ENCODE results near the gene HIF3A.

The HIF3A gene

DNA sequence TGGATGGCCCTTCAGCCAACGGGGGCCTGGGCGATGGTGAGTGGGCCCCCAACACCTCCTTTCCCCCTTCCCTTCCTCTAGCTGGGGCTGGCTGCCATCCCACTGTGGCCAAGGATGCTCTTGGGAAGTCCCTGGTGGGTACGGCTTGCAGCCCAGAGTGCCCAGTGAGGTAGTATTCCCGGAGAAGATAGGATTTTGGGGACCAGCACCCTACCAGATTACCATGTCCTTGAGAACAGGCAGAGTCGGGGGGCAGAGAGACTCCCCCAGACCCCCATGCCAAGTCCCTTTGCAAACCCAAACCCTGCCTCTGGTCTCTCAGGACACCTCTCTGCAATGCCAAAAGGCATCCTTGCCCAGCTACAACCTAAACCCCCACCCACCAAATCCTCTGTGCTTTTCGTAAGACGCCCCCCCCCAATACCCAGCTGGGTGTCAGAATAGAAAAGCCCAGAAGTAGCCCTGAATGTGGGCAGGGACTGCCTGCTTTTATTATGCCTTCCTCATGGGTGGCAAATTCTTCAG lies 1.7 kb downstream of the HIF3A start:
- peaks cover 6% of the 10 kb centered on the region for H3K4me1 ChIP-seq (ENCODE audit: insufficient read depth, low read length, severe bottlenecking)
- H2AFZ ChIP-seq (ENCODE audit: low read length), result no peak overlapping the region
- H3K9me3 ChIP-seq (ENCODE audit: low read length), result no peaks in the 10 kb centered on the region
- no peak overlapping the region for H3K9ac ChIP-seq (ENCODE audit: low read length)
- no peak overlapping the region for H3K4me3 ChIP-seq (ENCODE audit: low read depth, low read length, poor library complexity, severe bottlenecking)
- no peaks in the 10 kb centered on the region for H3F3A ChIP-seq (ENCODE audit: insufficient read depth, low read length)
- H4K20me1 ChIP-seq (ENCODE audit: insufficient read depth, low read length), result no peaks in the 10 kb centered on the region
- H3K27me3 ChIP-seq (ENCODE audit: insufficient read depth, low read length), result no peaks in the 10 kb centered on the region
- H3K9me2 ChIP-seq (ENCODE audit: low read depth, low read length), result no peaks in the 10 kb centered on the region
- H3K4me2 ChIP-seq (ENCODE audit: low read length), result no peak overlapping the region; the same call in 1 of the 2 replicates
- H3K36me3 ChIP-seq (ENCODE audit: insufficient read depth, low read length), result no peaks in the 10 kb centered on the region
- TF ChIP-seq EZH2 (IDR thresholded peaks at IDR 0.05; ENCODE audit: borderline replicate concordance, low read length), result no peak
- TF ChIP-seq, protein P1, sequence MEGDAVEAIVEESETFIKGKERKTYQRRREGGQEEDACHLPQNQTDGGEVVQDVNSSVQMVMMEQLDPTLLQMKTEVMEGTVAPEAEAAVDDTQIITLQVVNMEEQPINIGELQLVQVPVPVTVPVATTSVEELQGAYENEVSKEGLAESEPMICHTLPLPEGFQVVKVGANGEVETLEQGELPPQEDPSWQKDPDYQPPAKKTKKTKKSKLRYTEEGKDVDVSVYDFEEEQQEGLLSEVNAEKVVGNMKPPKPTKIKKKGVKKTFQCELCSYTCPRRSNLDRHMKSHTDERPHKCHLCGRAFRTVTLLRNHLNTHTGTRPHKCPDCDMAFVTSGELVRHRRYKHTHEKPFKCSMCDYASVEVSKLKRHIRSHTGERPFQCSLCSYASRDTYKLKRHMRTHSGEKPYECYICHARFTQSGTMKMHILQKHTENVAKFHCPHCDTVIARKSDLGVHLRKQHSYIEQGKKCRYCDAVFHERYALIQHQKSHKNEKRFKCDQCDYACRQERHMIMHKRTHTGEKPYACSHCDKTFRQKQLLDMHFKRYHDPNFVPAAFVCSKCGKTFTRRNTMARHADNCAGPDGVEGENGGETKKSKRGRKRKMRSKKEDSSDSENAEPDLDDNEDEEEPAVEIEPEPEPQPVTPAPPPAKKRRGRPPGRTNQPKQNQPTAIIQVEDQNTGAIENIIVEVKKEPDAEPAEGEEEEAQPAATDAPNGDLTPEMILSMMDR (IDR thresholded peaks at IDR 0.05; ENCODE audit: low read length), result no peak
- H3K79me2 ChIP-seq (ENCODE audit: insufficient read depth, low read length), result no peaks in the 10 kb centered on the region
- H3K27ac ChIP-seq (ENCODE audit: low read depth, low read length, poor library complexity, severe bottlenecking), result no peak overlapping the region

- H3K79me2 ChIP-seq (ENCODE audit: insufficient read depth, low read length), result no peaks in the 10 kb centered on the region
- H3K36me3 ChIP-seq (ENCODE audit: insufficient read depth, low read length), result no peaks in the 10 kb centered on the region
- H3K9ac ChIP-seq (ENCODE audit: low read length), result no peak overlapping the region
- no peak overlapping the region for H2AFZ ChIP-seq (ENCODE audit: low read length)
- no peaks in the 10 kb centered on the region for H3F3A ChIP-seq (ENCODE audit: insufficient read depth, low read length)
- no peaks in the 10 kb centered on the region for H4K20me1 ChIP-seq (ENCODE audit: insufficient read depth, low read length)
- no peaks in the 10 kb centered on the region for H3K9me2 ChIP-seq (ENCODE audit: low read depth, low read length)
- TF ChIP-seq, protein P1 (IDR thresholded peaks at IDR 0.05; ENCODE audit: low read length), result no peak
- TF ChIP-seq EZH2 (IDR thresholded peaks at IDR 0.05; ENCODE audit: borderline replicate concordance, low read length), result no peak
- H3K27ac ChIP-seq (ENCODE audit: low read depth, low read length, poor library complexity, severe bottlenecking), result no peak overlapping the region
- H3K4me2 ChIP-seq (ENCODE audit: low read length), result no peak overlapping the region; the same call in 1 of the 2 replicates
- H3K4me3 ChIP-seq (ENCODE audit: low read depth, low read length, poor library complexity, severe bottlenecking), result no peak overlapping the region
- no peaks in the 10 kb centered on the region for H3K27me3 ChIP-seq (ENCODE audit: insufficient read depth, low read length)
- H3K9me3 ChIP-seq (ENCODE audit: low read length), result no peaks in the 10 kb centered on the region
- peaks cover 6% of the 10 kb centered on the region for H3K4me1 ChIP-seq (ENCODE audit: insufficient read depth, low read length, severe bottlenecking)
Measured at GRCh38 chr19:46299004-46299509, 2.2 kb downstream of the HIF3A start.

DNA sequence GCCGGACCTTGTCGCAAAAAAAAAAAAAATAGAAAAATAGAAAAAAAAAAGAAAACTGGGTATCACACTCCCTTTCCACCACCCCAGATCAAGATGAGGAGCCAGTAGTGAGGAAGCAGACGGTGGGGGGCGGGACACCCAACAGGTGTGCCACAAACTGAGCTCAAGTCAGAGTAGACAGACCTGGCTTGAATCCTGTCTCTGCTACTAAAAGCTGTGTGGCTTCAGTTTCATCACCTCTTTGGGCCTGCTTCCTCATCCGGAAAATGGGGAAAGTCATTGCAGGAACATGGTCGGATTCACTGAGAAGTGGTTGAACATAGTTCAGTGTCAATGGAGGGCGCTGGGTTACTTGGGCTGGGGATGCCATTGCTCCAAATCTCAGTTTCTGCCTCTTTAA lies 2.9 kb downstream of the HIF3A start:
- Histone ChIP-seq H4K20me1 (ENCODE audit: insufficient read depth, low read length) (no peaks in the 10 kb centered on the region), H3K36me3 (ENCODE audit: insufficient read depth, low read length) (no peaks in the 10 kb centered on the region), H2AFZ (ENCODE audit: low read length) (no peak overlapping the region), H3K27ac (ENCODE audit: low read depth, low read length, poor library complexity, severe bottlenecking) (no peak overlapping the region), H3K9me2 (ENCODE audit: low read depth, low read length) (no peaks in the 10 kb centered on the region), H3F3A (ENCODE audit: insufficient read depth, low read length) (no peaks in the 10 kb centered on the region), H3K9me3 (ENCODE audit: low read length) (no peaks in the 10 kb centered on the region), H3K9ac (ENCODE audit: low read length) (no peak overlapping the region), H3K79me2 (ENCODE audit: insufficient read depth, low read length) (no peaks in the 10 kb centered on the region), H3K4me3 (ENCODE audit: low read depth, low read length, poor library complexity, severe bottlenecking) (no peak overlapping the region), H3K27me3 (ENCODE audit: insufficient read depth, low read length) (no peaks in the 10 kb centered on the region), H3K4me1 (ENCODE audit: insufficient read depth, low read length, severe bottlenecking) (peaks cover 6% of the 10 kb centered on the region), H3K4me2 (ENCODE audit: low read length) (no peak overlapping the region)
- TF ChIP-seq, protein P1 (IDR thresholded peaks at IDR 0.05; ENCODE audit: low read length), result no peak
- TF ChIP-seq EZH2 (IDR thresholded peaks at IDR 0.05; ENCODE audit: borderline replicate concordance, low read length), result no peak
